Endometrial microvascular endothelial cells (primary cell): Measurements from ENCODE around the gene VCL. TPM values are rescaled to one million over a fixed set of nuclear protein-coding genes. Genes with fewer than 3 reads are reported as not detected.
"Not testable (repeated sequence)": the region's sequence is repeated elsewhere in the genome, so short reads cannot be mapped to it uniquely, and the experiment has no call there.

Source experiments
- in situ Hi-C: cut with HindIII; loops from 2 replicates; pipeline ENCODE4 v1.10.0; 2017; ENCODE audit warnings: low sequenced_read_pairs, low pct_unique_long_range_greater_than_20kb; ENCODE audit errors: inconsistent ontology term
- total RNA-seq: library from RNA; depleted of rRNA; stranded (reverse); fragments of >200 nt; gene quantifications from one replicate; pipeline ENCODE4 v1.2.3, GENCODE V29; 2015; ENCODE audit errors: inconsistent ontology term

VCL gene
- total RNA-seq, 1 donor from 2014 or later: 198 TPM

- in situ Hi-C loops: no loop called here
Observed at GRCh38 chr10:74120911-74121310, 123.0 kb downstream of the VCL start.

- in situ Hi-C loops: no loop called here
Observed at GRCh38 chr10:74121368-74121767, 123.5 kb downstream of the VCL start.

- in situ Hi-C loops: no loop called here
Observed at GRCh38 chr10:74122060-74122459, 124.1 kb downstream of the VCL start.

GRCh38 chr10:74123081-74123480 lies 125.2 kb downstream of the VCL start:
- in situ Hi-C loops: no loop called here

- in situ Hi-C loops: no loop called here
Observed at GRCh38 chr10:74133923-74134820, 136.3 kb downstream of the VCL start.

- in situ Hi-C loops: no loop called here
Observed at GRCh38 chr10:74135452-74135851, 137.5 kb downstream of the VCL start.

GRCh38 chr10:74137992-74138391 lies 140.1 kb downstream of the VCL start:
- in situ Hi-C loops: no loop called here

GRCh38 chr10:74138596-74138995 lies 140.7 kb downstream of the VCL start:
- in situ Hi-C loops: not testable (repeated sequence)

GRCh38 chr10:74139981-74140380 lies 142.1 kb downstream of the VCL start:
- in situ Hi-C loops: no loop called here

- in situ Hi-C loops: no loop called here
Observed at GRCh38 chr10:74140553-74140952, 142.6 kb downstream of the VCL start.

GRCh38 chr10:74145133-74145532 lies 147.2 kb downstream of the VCL start:
- in situ Hi-C loops: no loop called here

- in situ Hi-C loops: not testable (repeated sequence)
Observed at GRCh38 chr10:74146980-74147379, 149.1 kb downstream of the VCL start.

GRCh38 chr10:74150204-74150989 lies 152.5 kb downstream of the VCL start, which contains the start of gene AP3M1:
Gene AP3M1 (minus strand): TSS chr10:74150828. CDS start chr10:74138379, 12,449 bp downstream.
- in situ Hi-C loops: no loop called here

- in situ Hi-C loops: no loop called here
Observed at GRCh38 chr10:74150990-74151878, 153.3 kb downstream of the VCL start, which contains the start of gene ADK. Gene ADK (plus strand): TSS chr10:74151221. CDS start chr10:74151279, 58 bp downstream.

- in situ Hi-C loops: no loop called here
Observed at GRCh38 chr10:74151879-74152722, 154.2 kb downstream of the VCL start.

GRCh38 chr10:74153123-74153522 lies 155.2 kb downstream of the VCL start:
- in situ Hi-C loops: no loop called here

GRCh38 chr10:74153676-74154075 lies 155.8 kb downstream of the VCL start:
- in situ Hi-C loops: no loop called here

- in situ Hi-C loops: no loop called here
Observed at GRCh38 chr10:74156919-74157289, 159.0 kb downstream of the VCL start.
